Liver (tissue), 9 donors: ENCODE results near the gene INHBA. TPM values are rescaled to one million over a fixed set of nuclear protein-coding genes. Genes with fewer than 3 reads are reported as not detected.

Experiments
- DNase-seq: peaks from one replicate; pipeline ENCODE4 v3.0.0-alpha.2; 2017; ENCODE audit warnings: low spot score
- H3K27ac ChIP-seq, 2 donors: one replicate each; pipeline ENCODE4 v1.7.0; 2013; ENCODE audit warnings: inconsistent platforms in 2 of 2, low read length in 2 of 2, control low read depth in 1 of 2, low read depth in 1 of 2, mild to moderate bottlenecking in 1 of 2
- H3K27me3 ChIP-seq, 4 donors: one replicate each; pipeline versions ENCODE4 v1.6.1 to v1.7.0; 2013; ENCODE audit warnings: low read length in 3 of 4, inconsistent platforms in 1 of 4, mild to moderate bottlenecking in 1 of 4, moderate library complexity in 1 of 4; ENCODE audit not compliant: control insufficient read depth in 4 of 4, insufficient read depth in 4 of 4
- H3K36me3 ChIP-seq, 4 donors: one replicate each; pipeline versions ENCODE4 v1.6.1 to v1.7.0; 2013; ENCODE audit warnings: low read length in 3 of 4, mild to moderate bottlenecking in 3 of 4, low read depth in 1 of 4, moderate library complexity in 1 of 4; ENCODE audit not compliant: control insufficient read depth in 4 of 4, insufficient read depth in 3 of 4
- H3K4me1 ChIP-seq, 4 donors: one replicate each; pipeline versions ENCODE4 v1.6.1 to v1.7.0; 2013; ENCODE audit warnings: low read length in 3 of 4, mild to moderate bottlenecking in 3 of 4, moderate library complexity in 1 of 4; ENCODE audit not compliant: control insufficient read depth in 4 of 4, insufficient read depth in 4 of 4
- H3K4me3 ChIP-seq, 3 donors: one replicate each; pipeline versions ENCODE4 v1.6.1 to v1.7.0; 2013; ENCODE audit warnings: low read length in 3 of 3, control low read depth in 1 of 3, low read depth in 1 of 3, mild to moderate bottlenecking in 1 of 3
- H3K9ac ChIP-seq, 2 donors: one replicate each; pipeline ENCODE4 v1.7.0; 2013; ENCODE audit warnings: low read length in 2 of 2, mild to moderate bottlenecking in 2 of 2, moderate library complexity in 2 of 2, control low read depth in 1 of 2, low read depth in 1 of 2
- H3K9me3 ChIP-seq, 4 donors: one replicate each; pipeline versions ENCODE4 v1.6.1 to v1.7.0; 2013; ENCODE audit warnings: low read length in 3 of 4; ENCODE audit not compliant: control insufficient read depth in 4 of 4
- CTCF ChIP-seq: fragments of 150-350 bp; IDR thresholded peaks from 2 replicates; pipeline ENCODE4 v1.5.1; 2017; ENCODE audit warnings: improper control_type of control experiment, low read depth, low read length; ENCODE audit not compliant: missing input control
- EGR1 ChIP-seq, 2 donors: IDR thresholded peaks; 2 replicates each; pipeline ENCODE4 v1.6.1; 2016 to 2018; ENCODE audit warnings: antibody characterized with exemption in 2 of 2, low read depth in 2 of 2
- FOXA2 ChIP-seq: IDR thresholded peaks from 2 replicates; pipeline ENCODE4 v1.6.1; 2016; ENCODE audit warnings: antibody characterized with exemption
- GABPA ChIP-seq, 2 donors: IDR thresholded peaks in 1 of 2; conservative IDR thresholded peaks in 1 of 2; 2 replicates each; pipeline ENCODE4 v1.6.1; 2016; ENCODE audit warnings: antibody characterized with exemption in 2 of 2, mild to moderate bottlenecking in 1 of 2, moderate library complexity in 1 of 2
- HNF4A ChIP-seq, 2 donors: conservative IDR thresholded peaks; 2 replicates each; pipeline ENCODE4 v1.6.1; 2016; ENCODE audit warnings: antibody characterized with exemption in 2 of 2, mild to moderate bottlenecking in 2 of 2
- HNF4G ChIP-seq: IDR thresholded peaks from 2 replicates; pipeline ENCODE4 v1.6.1; 2016; ENCODE audit warnings: antibody characterized with exemption
- JUND ChIP-seq, 2 donors: IDR thresholded peaks; 2 replicates each; pipeline ENCODE4 v1.6.1; 2016; ENCODE audit warnings: antibody characterized with exemption in 2 of 2
- NR2F2 ChIP-seq: IDR thresholded peaks from 2 replicates; pipeline ENCODE4 v1.6.1; 2016; ENCODE audit warnings: antibody characterized with exemption
- RAD21 ChIP-seq, 2 donors: IDR thresholded peaks; 2 replicates each; pipeline ENCODE4 v1.6.1; 2016; ENCODE audit warnings: antibody characterized with exemption in 2 of 2, mild to moderate bottlenecking in 2 of 2
- RXRA ChIP-seq, 2 donors: IDR thresholded peaks; 2 replicates each; pipeline ENCODE4 v1.6.1; 2017 to 2018; ENCODE audit warnings: antibody characterized with exemption in 2 of 2, mild to moderate bottlenecking in 1 of 2
- SP1 ChIP-seq: IDR thresholded peaks from 2 replicates; pipeline ENCODE4 v1.6.1; 2018; ENCODE audit warnings: antibody characterized with exemption, mild to moderate bottlenecking
- TAF1 ChIP-seq: conservative IDR thresholded peaks from 2 replicates; pipeline ENCODE4 v1.6.1; 2016; ENCODE audit warnings: antibody characterized with exemption, mild to moderate bottlenecking
- YY1 ChIP-seq: IDR thresholded peaks from 2 replicates; pipeline ENCODE4 v1.6.1; 2016; ENCODE audit warnings: antibody characterized with exemption, mild to moderate bottlenecking
- WGBS: extraction: QIAGEN DNeasy Blood & Tissue Kit; methylation state at CpG from one replicate; pipeline ENCODE4 v1.1.7; 2013; 5-methylcytosine and 5-hydroxymethylcytosine counted together
- polyA plus RNA-seq, 2 donors: library from polyadenylated mRNA; stranded (reverse) in 1 of 2; unstranded in 1 of 2; fragments of 200-250 nt in 1 of 2; fragments of >200 nt in 1 of 2; fragmentation: Nextera tagmentation in 1 of 2; extraction: Ambion mirVana in 1 of 2; gene quantifications; one replicate each; pipeline versions ENCODE4 v1.2.1 to v1.2.3, GENCODE V29; 2013 to 2015
- total RNA-seq, 2 donors: library from RNA; depleted of rRNA; stranded (reverse); fragments of >200 nt; gene quantifications; one replicate each; pipeline ENCODE4 v1.2.3, GENCODE V29; 2014
- TF ChIP-seq, protein P1 (sequence below): IDR thresholded peaks from 2 replicates; pipeline ENCODE4 v1.6.1; 2016; ENCODE audit warnings: antibody characterized with exemption, mild to moderate bottlenecking
- TF ChIP-seq, protein P2 (sequence below): IDR thresholded peaks from 2 replicates; pipeline ENCODE4 v1.6.1; 2016; ENCODE audit warnings: antibody characterized with exemption
- TF ChIP-seq, protein P3 (sequence below): IDR thresholded peaks from 2 replicates; pipeline ENCODE4 v1.6.1; 2016; ENCODE audit warnings: antibody characterized with exemption
- TF ChIP-seq, protein P4 (sequence below): IDR thresholded peaks from 2 replicates; pipeline ENCODE4 v1.6.1; 2016; ENCODE audit warnings: antibody characterized with exemption
- donor health status: healthy.
- donor health status: healthy.
- donor health status: healthy.
- donor health status: healthy.
- donor health status: healthy.

Gene INHBA
- total and polyA plus RNA-seq, 4 donors, result 0.23 to 8.9 (median 3.0) TPM

DNA sequence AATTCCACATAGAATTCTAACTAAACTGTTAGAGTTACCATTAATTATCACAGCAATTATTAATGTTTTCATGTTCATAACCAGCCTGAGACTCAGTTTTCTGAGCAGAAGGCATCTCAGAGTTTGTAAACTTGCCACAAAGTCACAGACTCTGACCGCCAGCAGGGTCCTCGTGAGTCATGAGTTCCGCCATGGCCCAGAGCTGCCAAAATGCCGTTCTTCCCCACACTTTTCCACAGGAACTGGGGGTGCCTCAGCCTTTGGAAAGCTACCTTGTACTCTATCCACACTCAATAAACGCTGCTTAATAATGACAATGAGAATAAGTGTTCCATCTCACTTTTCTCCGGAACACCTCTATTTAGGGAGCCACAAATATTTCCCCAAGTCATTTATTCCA is 22.1 kb upstream of the INHBA start:
- Histone ChIP-seq H3K9me3 (no peaks in the 10 kb centered on the region), H3K36me3 (no peaks in the 10 kb centered on the region), H3K4me3 (no peak overlapping the region), H3K9ac (no peak overlapping the region), H3K27ac (no peak overlapping the region), H3K27me3 (no peaks in the 10 kb centered on the region), H3K4me1 (peaks cover 0 to 6% (median 2%) of the 10 kb centered on the region in 4 donors)
- TF ChIP-seq EGR1 (IDR thresholded peaks at IDR 0.05; ENCODE audit: low read depth in 2 of 2), result no peak
- TF ChIP-seq NR2F2, result no peak
- TF ChIP-seq, protein P1, sequence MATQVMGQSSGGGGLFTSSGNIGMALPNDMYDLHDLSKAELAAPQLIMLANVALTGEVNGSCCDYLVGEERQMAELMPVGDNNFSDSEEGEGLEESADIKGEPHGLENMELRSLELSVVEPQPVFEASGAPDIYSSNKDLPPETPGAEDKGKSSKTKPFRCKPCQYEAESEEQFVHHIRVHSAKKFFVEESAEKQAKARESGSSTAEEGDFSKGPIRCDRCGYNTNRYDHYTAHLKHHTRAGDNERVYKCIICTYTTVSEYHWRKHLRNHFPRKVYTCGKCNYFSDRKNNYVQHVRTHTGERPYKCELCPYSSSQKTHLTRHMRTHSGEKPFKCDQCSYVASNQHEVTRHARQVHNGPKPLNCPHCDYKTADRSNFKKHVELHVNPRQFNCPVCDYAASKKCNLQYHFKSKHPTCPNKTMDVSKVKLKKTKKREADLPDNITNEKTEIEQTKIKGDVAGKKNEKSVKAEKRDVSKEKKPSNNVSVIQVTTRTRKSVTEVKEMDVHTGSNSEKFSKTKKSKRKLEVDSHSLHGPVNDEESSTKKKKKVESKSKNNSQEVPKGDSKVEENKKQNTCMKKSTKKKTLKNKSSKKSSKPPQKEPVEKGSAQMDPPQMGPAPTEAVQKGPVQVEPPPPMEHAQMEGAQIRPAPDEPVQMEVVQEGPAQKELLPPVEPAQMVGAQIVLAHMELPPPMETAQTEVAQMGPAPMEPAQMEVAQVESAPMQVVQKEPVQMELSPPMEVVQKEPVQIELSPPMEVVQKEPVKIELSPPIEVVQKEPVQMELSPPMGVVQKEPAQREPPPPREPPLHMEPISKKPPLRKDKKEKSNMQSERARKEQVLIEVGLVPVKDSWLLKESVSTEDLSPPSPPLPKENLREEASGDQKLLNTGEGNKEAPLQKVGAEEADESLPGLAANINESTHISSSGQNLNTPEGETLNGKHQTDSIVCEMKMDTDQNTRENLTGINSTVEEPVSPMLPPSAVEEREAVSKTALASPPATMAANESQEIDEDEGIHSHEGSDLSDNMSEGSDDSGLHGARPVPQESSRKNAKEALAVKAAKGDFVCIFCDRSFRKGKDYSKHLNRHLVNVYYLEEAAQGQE, result no peak
- TF ChIP-seq JUND (IDR thresholded peaks at IDR 0.05), result no peak
- TF ChIP-seq, protein P2, sequence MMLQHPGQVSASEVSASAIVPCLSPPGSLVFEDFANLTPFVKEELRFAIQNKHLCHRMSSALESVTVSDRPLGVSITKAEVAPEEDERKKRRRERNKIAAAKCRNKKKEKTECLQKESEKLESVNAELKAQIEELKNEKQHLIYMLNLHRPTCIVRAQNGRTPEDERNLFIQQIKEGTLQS, result no peak
- TF ChIP-seq SP1, result no peak
- no peak for TF ChIP-seq RAD21 (IDR thresholded peaks at IDR 0.05)
- no peak for TF ChIP-seq RXRA (IDR thresholded peaks at IDR 0.05)
- TF ChIP-seq YY1, result no peak
- TF ChIP-seq FOXA2, result no peak
- TF ChIP-seq GABPA (IDR thresholded peaks at IDR 0.05 in 1 of 2, conservative IDR thresholded peaks at IDR 0.05 in 1 of 2), result no peak
- no peak for TF ChIP-seq HNF4G
- TF ChIP-seq TAF1, result no peak
- no peak for TF ChIP-seq HNF4A (conservative IDR thresholded peaks at IDR 0.05)
- TF ChIP-seq, protein P3, sequence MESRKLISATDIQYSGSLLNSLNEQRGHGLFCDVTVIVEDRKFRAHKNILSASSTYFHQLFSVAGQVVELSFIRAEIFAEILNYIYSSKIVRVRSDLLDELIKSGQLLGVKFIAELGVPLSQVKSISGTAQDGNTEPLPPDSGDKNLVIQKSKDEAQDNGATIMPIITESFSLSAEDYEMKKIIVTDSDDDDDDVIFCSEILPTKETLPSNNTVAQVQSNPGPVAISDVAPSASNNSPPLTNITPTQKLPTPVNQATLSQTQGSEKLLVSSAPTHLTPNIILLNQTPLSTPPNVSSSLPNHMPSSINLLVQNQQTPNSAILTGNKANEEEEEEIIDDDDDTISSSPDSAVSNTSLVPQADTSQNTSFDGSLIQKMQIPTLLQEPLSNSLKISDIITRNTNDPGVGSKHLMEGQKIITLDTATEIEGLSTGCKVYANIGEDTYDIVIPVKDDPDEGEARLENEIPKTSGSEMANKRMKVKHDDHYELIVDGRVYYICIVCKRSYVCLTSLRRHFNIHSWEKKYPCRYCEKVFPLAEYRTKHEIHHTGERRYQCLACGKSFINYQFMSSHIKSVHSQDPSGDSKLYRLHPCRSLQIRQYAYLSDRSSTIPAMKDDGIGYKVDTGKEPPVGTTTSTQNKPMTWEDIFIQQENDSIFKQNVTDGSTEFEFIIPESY, result no peak
- DNase-seq, result no peak
- WGBS, result 97% methylated on average over 6 of the region's 6 CpGs

DNA sequence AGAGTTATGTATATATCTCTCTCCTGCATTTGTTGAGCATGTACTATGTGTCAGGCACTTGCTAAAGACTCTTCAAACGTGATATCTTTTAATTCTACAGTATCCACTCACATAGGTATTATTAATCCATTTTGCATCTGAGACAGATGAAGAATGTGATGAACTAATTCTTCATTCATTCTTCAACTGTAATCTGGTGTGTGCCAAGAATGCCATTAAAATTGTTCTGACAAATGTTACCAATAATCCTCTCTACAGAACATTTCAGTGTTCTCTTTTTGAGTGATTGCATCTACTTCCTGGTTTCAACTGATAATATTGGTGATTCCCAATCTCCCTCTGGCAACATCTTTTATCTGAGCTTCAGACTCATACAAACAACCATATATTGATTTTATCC is 18.0 kb upstream of the INHBA start:
- Histone ChIP-seq H3K27me3 (no peaks in the 10 kb centered on the region), H3K9me3 (no peaks in the 10 kb centered on the region), H3K9ac (no peak overlapping the region), H3K4me3 (no peak overlapping the region), H3K4me1 (peaks cover 0 to 6% (median 2%) of the 10 kb centered on the region in 4 donors), H3K27ac (no peak overlapping the region), H3K36me3 (no peaks in the 10 kb centered on the region)
- no peak for TF ChIP-seq JUND (IDR thresholded peaks at IDR 0.05)
- TF ChIP-seq RAD21 (IDR thresholded peaks at IDR 0.05), result no peak
- no peak for TF ChIP-seq HNF4G
- no peak for TF ChIP-seq GABPA (IDR thresholded peaks at IDR 0.05 in 1 of 2, conservative IDR thresholded peaks at IDR 0.05 in 1 of 2)
- TF ChIP-seq, protein P4, sequence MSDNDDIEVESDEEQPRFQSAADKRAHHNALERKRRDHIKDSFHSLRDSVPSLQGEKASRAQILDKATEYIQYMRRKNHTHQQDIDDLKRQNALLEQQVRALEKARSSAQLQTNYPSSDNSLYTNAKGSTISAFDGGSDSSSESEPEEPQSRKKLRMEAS, result no peak
- TF ChIP-seq, protein P2, result no peak
- no peak for TF ChIP-seq CTCF
- no peak for TF ChIP-seq TAF1
- no peak for DNase-seq
- WGBS, result 78% methylated on average over 1 of the region's 1 CpG
